Glomerular endothelial cell (primary cell): Measurements from ENCODE around the gene LPP. TPM values are rescaled to one million over a fixed set of nuclear protein-coding genes. Genes with fewer than 3 reads are reported as not detected.

Source experiments
- DNase-seq: peaks from one replicate; pipeline ENCODE4 v3.0.0-alpha.2; 2011; ENCODE audit warnings: low read depth, low spot score; ENCODE audit errors: extremely low read depth
- total RNA-seq: library from RNA; depleted of rRNA; stranded (reverse); fragments of >200 nt; gene quantifications from 2 replicates; pipeline ENCODE4 v1.2.3, GENCODE V29; 2015

LPP gene
- total RNA-seq, 1 donor from 2014 or later: 132 TPM

DNA sequence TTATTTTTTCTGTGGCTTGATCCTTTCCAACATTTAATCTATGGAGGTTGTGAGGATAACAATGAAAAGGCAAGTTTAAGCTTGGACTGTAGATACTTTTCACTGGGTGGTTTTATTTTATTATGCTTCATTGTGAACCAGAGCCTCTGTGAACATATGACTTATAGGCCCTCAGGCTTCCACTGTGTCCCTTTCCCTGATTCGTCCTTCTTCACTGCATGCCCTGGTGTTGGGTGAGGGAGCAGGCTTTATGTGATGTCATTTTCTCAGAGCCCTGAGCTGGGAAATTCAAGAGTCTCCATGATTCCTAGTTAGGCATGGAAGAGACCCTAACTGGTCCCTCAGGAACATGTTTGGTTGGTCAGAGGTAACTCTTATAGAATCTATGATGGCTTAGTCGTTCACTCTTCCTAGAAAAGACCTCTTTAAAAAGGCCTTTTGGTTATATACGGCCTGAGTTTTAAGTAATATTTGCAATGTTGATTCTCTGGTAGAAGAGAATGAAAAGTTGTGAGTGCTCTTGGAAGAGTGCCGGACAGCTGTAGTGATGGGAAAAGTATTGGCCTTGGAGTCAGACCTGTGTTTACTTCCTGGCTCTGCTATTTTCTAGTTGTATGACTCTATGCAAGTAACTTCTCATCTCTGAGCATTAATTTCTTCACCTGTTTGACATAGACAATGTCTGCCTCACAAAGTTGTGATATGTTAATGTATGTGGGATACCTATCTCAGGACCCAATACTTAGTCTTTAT, 168.4 kb downstream of the LPP start:
- DNase-seq: no peak

DNA sequence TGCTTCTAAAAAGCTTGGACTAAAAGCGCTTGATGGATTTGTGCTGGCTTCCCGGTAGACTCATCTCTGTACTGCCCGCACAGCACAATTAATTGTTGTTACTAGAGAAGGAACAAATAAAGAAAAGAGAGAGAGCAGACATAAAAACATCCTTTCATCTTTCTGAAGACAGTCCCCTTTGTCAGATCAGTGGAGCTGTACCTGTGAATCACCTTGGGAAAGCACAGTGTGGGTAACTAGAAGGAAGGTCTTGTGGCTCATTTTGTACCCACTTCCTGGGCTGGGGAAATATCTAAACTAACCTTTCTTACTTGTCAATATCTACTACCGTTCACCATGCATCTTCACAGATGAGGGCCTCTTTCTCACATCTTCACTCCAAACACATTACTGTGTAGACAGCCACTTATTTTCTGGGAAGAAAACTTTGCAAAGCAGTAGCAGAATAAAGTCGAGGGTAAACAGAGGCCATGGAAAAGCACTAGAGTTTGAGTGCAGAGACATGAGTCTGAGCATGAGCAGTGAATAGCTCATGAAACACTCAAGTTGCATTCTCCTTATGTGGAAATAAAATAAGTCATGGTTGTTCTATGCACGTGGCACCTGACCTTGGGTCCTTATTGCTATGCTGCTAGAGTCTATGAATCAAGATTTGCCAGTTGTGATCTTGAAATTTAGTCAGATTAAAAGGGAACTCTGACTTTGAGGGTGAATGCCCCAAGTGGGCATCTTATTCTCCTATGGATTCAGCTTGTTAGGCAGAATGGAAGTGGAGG, 169.3 kb downstream of the LPP start:
- DNase-seq: no peak

- no peak for DNase-seq
Observed at GRCh38 chr3:188326111-188326510, 172.2 kb downstream of the LPP start.

DNA sequence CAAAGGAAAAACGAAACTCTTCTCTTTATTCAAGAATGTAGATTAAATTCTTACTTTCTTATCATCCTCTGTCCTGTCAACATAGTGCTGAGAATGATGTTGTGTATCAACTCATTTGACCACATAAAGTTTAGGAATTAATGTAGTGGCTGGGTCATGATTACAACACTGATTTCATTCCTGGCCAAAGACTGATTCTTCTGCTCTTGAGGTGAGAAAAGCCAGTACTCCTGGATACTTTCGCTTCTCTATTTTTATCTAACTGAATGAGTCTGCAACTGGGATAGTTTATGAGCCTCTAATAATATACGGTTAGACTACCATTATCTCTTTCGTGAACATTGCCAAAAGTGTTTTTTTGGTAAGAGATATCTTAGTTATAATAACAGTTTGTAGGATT, 173.0 kb downstream of the LPP start:
- no peak for DNase-seq

- DNase-seq: no peak
Observed at GRCh38 chr3:188327433-188327832, 173.5 kb downstream of the LPP start.

GRCh38 chr3:188330138-188330537, 176.2 kb downstream of the LPP start:
- DNase-seq: no peak

DNA sequence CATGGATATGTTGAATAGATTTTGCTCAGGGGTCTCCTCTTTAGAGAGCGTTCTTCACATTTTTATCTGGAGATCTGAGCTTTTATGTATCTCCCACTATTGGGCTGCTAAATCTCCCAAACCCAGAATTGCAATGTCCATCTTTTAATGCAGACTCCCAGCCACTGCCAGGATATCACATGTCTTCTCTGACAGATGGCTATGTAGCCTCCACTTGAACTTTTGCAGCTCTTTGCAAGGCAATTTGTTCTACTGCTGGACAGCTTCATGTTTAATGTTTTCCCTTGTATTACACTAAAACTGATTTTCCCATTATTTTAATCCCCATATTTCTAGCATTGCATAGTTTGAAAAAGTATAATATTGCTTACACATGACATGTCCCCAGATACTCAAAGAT, 177.2 kb downstream of the LPP start:
- DNase-seq: no peak

DNA sequence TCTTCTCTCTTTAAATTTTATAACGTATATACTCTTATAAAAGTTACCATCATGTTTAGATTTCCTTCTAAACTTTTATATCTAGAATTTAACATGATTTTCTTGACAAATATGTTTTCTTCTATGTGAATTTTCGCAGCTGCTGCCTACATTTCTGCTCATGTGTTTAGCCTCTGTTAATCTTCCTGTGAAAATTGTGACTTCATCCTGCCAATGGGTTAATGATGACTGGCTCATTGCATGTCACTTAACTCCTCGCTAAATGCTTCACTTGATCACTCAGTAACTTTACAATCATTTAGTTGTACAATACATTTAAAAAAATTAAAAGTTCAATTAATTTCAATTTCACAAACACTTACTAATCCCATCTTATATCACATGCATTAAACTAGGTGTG, 178.1 kb downstream of the LPP start:
- no peak for DNase-seq

GRCh38 chr3:188335656-188336055, 181.7 kb downstream of the LPP start:
- DNase-seq: no peak

- no peak for DNase-seq
Observed at GRCh38 chr3:188336178-188336577, 182.2 kb downstream of the LPP start.

- no peak for DNase-seq
Observed at GRCh38 chr3:188337232-188337631, 183.3 kb downstream of the LPP start.

DNA sequence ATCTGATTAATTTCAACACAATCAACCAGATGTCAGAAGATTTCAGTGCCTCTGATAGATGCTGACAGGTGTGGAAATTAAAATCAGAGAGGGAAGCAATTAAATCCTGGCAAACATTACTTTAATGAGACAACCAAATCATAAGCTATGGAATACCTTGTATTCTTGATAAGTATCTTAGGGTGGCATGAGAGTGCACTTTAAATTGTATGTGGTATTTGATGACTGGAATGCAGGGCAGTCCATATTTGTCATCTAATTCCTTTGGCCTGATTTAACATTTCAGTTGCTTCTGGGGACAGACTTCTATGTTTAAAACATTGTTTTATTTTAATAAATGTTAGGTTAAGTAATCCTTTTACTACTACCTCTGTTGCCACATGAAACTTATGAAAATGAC, 184.1 kb downstream of the LPP start:
- DNase-seq: no peak

DNA sequence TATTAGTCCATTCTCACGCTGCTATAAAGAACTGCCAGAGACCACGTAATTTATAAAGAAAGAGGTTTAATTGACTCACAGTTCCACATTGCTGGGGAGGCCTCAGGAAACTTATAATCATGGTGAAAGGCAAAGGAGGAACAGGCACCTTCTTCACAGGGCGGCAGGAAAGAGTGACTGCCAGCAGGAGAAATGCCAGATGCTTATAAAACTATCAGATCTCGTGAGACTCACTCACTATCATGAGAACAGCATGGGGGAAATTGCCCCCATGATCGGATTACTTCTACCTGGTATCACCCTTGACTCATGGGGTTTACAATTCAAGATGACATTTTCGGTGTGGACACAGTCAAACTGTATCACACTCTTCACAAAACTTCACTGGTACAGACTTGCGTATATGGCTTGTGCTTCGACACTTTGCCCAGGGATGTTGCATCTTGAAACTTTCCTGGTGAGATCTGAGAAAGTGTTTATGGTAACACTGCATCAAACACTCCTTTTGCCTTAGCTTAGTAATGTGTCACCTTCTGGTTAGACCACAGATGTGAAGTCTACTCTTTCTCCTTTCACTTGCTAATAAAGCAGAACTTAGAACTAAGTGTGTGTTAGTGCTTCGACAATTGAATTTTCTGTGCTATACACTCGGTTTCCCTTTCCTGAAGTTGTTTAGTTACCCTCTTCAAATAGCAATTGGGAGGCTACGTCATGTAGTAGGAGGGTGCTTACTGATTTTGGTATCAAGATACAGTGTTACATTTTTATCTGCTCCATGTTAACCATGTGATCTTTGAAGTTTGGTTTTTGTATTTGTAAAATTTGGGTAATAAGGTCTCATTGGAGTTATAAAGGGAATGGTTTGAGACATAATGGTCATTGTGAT, 185.7 kb downstream of the LPP start:
- DNase-seq: no peak

DNA sequence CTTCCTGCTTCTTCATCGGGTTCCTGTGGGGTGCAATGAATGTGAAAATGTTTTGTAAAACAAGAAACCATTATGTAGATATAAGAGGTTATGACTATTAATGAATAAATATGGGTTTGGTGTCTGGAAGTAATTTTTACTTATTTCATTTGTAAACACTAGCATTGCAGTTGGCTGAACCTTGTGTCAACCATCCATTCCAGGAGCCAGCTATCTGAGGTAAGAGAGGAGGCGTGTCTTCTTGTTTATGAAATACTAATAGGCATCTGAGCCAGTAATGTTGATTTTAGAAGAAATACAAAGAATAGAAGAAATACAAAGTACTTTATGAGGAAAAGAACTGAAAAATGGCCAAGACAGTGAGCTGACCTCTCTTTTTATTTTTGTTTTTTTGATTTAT, 187.5 kb downstream of the LPP start:
- DNase-seq: no peak

GRCh38 chr3:188342991-188343732, 189.2 kb downstream of the LPP start:
- no peak for DNase-seq

DNA sequence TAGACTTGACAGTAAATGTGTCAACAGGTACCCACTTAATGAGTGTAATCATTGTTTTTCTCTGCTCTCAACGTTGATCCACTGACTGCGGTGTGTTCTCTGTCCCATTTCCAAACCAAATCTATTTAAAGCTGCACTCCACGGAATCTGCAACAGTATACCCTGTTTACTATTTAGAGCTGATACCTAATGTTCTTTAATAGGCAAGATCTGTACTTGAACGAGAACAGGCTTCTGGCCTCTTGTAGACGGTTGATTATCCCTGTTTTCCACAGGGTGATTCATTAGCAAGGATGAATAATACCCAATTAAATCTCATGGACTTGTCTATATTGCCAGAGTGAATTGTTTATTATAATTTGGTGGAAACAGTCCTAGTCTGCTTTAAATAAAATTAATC, 189.9 kb downstream of the LPP start:
- DNase-seq: no peak

DNA sequence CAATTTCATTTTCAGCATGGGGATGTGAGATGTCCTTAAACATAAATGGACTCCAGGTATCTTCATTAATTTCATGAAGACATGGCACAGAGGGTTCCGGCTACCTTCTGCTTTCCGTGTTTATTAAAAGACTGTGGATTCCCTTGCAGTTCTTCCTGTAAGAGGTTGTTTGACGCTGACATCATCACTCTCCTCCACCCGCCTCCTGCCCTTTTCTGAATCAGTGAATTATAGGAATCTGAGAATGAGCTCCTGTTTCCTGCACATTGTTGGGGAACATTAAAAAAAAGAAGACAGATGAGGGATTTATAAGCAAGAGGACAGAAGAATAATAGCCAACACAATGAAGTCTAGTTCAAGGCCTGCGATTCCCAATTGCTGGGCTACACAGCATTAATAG, 191.3 kb downstream of the LPP start:
- peak; percentile 82 for DNase-seq

- DNase-seq: peak; percentile 83
Observed at GRCh38 chr3:188348435-188349244, 194.7 kb downstream of the LPP start.

DNA sequence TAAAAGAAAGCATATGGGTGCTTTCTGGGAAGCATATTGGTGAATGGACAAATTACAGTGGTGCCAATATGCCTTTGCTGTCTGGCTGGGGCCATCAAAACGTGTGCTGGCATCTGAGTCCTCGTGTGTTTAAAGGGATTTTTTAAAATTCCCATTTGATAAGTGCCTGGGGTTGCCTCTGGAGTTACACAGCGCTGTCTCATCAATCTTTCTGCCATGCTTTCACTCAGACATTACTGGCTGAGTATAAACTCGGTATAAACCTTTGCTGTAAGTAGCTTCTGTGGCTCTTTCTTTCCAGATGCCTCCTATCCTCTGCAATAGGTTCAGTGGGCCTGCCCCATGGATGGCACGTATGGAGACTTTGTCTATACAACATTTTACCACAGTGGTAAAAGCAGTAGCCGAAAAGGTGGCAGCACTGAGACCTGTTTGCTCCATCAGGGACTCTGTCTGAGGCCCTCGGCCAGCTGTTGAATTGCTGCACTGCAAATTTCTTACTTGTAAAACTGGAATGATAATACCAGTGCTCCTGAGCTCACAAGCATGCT, 195.5 kb downstream of the LPP start:
- no peak for DNase-seq

DNA sequence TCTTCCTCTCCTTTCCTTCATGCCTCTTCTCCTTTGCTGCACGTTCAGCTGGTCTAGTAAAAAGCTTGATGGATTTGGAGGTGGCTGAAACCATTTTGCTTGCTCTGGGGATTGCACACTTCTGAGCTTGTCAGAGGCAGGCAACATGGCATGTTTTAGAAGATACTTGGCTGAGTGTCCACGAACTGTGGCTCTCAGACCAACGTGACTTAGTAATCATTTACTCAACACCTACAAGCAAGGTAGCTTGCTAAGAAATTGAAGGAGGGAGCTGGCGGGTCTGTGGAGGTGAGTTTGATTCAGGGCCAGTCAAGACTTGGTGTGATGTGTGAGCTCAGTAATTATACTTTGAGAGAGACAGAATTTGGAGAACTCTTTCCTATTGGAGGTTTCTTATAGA, 196.0 kb downstream of the LPP start:
- DNase-seq: no peak
